HepG2 (cell line): ENCODE data around the gene PANK2. TPM values are rescaled to one million over a fixed set of nuclear protein-coding genes. Genes with fewer than 3 reads are reported as not detected.

ENCODE experiments used
- ATAC-seq: fragments of 200-7000 bp; cut with Tn5 transposase; 3 replicates; pipeline ENCODE4 v1.9.1; 2020; ENCODE audit warnings: mild to moderate bottlenecking, moderate library complexity
- BruUV-seq: library from RNA; stranded (reverse); fragments of 400-500 nt; replicated peaks from 2 replicates; lab custom pipeline; 2021; lab: Mats Ljungman, UMichigan
- CTCF ChIA-PET: fragments of 300-600 bp; formaldehyde crosslinking; extraction: SDS; loops from one replicate; lab custom pipeline; 2021; ENCODE audit warnings: low total read pairs, inconsistent platforms, low intra/inter-chr PET ratio; lab: Yijun Ruan, JAX
- POLR2A ChIA-PET: fragments of 350-600 bp; sonication (Branson Sonifier 250); formaldehyde crosslinking; loops from one replicate; lab custom pipeline; 2020; ENCODE audit warnings: antibody characterized with exemption, inconsistent platforms; lab: Yijun Ruan, JAX
- DNase-seq: peaks from one replicate; pipeline ENCODE4 v3.0.0-alpha.2; 2015; ENCODE audit warnings: low spot score
- FAIRE-seq: peaks from 3 replicates; lab custom pipeline; 2011; peaks lifted over from hg19 to GRCh38; lab: Jason Lieb, UNC
- H2AFZ ChIP-seq: one replicate; pipeline ENCODE4 v1.6.1; 2011; ENCODE audit warnings: low read length, inconsistent platforms
- H3K27ac ChIP-seq: fragments of 300-600 bp; 3 replicates; pipeline ENCODE4 v1.8.0; 2011; ENCODE audit warnings: mixed run types, mild to moderate bottlenecking, mixed read lengths, low read length, inconsistent platforms; ENCODE audit not compliant: insufficient read depth; ENCODE audit errors: extremely low read length
- H3K27me3 ChIP-seq, 2 experiments: fragments of 200-600 bp in 1 of 2; 2 replicates in 1 of 2; 3 replicates in 1 of 2; pipeline versions ENCODE4 v1.6.0 to v1.8.0; 2011; ENCODE audit warnings: low read length in 2 of 2, mild to moderate bottlenecking in 2 of 2, moderate library complexity in 2 of 2, inconsistent platforms in 1 of 2; ENCODE audit not compliant: insufficient read depth in 2 of 2, control insufficient read depth in 1 of 2
- H3K36me3 ChIP-seq, 2 experiments: fragments of 200-600 bp in 1 of 2; replicated peaks in 1 of 2; 2 replicates in 1 of 2; 3 replicates in 1 of 2; pipeline versions ENCODE4 v1.5.1 to v1.8.0; 2011; ENCODE audit warnings: low read length in 2 of 2, inconsistent platforms in 1 of 2; ENCODE audit not compliant: insufficient read depth in 2 of 2, control insufficient read depth in 1 of 2
- H3K4me1 ChIP-seq: 2 replicates; pipeline ENCODE4 v1.5.1; 2012; ENCODE audit warnings: low read length, inconsistent platforms; ENCODE audit not compliant: insufficient read depth
- H3K4me2 ChIP-seq: 2 replicates; pipeline ENCODE4 v1.6.0; 2011; ENCODE audit warnings: low read depth, low read length, inconsistent platforms
- H3K4me3 ChIP-seq, 3 experiments: fragments of 200-600 bp in 1 of 3; sonication (generic), shearing (Covaris generic) in 1 of 3; replicated peaks in 1 of 3; 2 replicates each; pipeline ENCODE4 v1.5.1; 2011 to 2016; ENCODE audit warnings: low read length in 3 of 3, inconsistent platforms in 2 of 3, low read depth in 2 of 3, mild to moderate bottlenecking in 2 of 3, control low read depth in 1 of 3, mixed read lengths in 1 of 3; ENCODE audit not compliant: insufficient read depth in 1 of 3
- H3K79me2 ChIP-seq: one replicate; pipeline ENCODE4 v1.6.1; 2011; ENCODE audit warnings: low read length, inconsistent platforms; ENCODE audit not compliant: insufficient read depth
- H3K9ac ChIP-seq: 2 replicates; pipeline ENCODE4 v1.6.0; 2011; ENCODE audit warnings: mild to moderate bottlenecking, low read depth, low read length, inconsistent platforms; ENCODE audit not compliant: insufficient read depth
- H3K9me3 ChIP-seq: 2 replicates; pipeline ENCODE4 v1.5.1; 2012; ENCODE audit warnings: mild to moderate bottlenecking, low read length
- H4K20me1 ChIP-seq: 2 replicates; pipeline ENCODE4 v1.6.0; 2011; ENCODE audit warnings: inconsistent platforms, mild to moderate bottlenecking, low read length, moderate library complexity; ENCODE audit not compliant: insufficient read depth
- ATAD3A ChIP-seq: sonication (generic); formaldehyde crosslinking; IDR thresholded peaks from 2 replicates; pipeline ENCODE4 v1.4.0; 2020; ENCODE audit warnings: missing genetic modification reagents
- CC2D1A ChIP-seq: sonication (generic); formaldehyde crosslinking; IDR thresholded peaks from 2 replicates; pipeline ENCODE4 v1.8.1; 2023; ENCODE audit warnings: mild to moderate bottlenecking, missing genetic modification reagents
- CCAR2 ChIP-seq: fragments of 200-400 bp; formaldehyde crosslinking; optimal IDR thresholded peaks from 2 replicates; pipeline ENCODE3; 2018; ENCODE audit warnings: low read depth, mild to moderate bottlenecking, low read length, moderate library complexity
- EEA1 ChIP-seq: sonication (generic); formaldehyde crosslinking; IDR thresholded peaks from 2 replicates; pipeline ENCODE4 v1.5.1; 2020; ENCODE audit warnings: mild to moderate bottlenecking, missing genetic modification reagents, borderline replicate concordance
- HNRNPUL1 ChIP-seq: fragments of 200-400 bp; formaldehyde crosslinking; IDR thresholded peaks from 2 replicates; pipeline ENCODE4 v1.6.1; 2017; ENCODE audit warnings: low read depth, mild to moderate bottlenecking, low read length, moderate library complexity
- MYNN ChIP-seq: sonication (generic); formaldehyde crosslinking; IDR thresholded peaks from 2 replicates; pipeline ENCODE4 v1.4.0; 2020; ENCODE audit warnings: mild to moderate bottlenecking, low read depth, missing genetic modification reagents
- NR2F2 ChIP-seq: IDR thresholded peaks from 2 replicates; pipeline ENCODE4 v1.6.1; 2012; ENCODE audit warnings: low read depth, inconsistent platforms, borderline replicate concordance
- PAF1 ChIP-seq: IDR thresholded peaks from 2 replicates; pipeline ENCODE4 v1.6.1; 2016; ENCODE audit warnings: missing genetic modification reagents, missing compliant biosample characterization
- TMF1 ChIP-seq: sonication (generic); formaldehyde crosslinking; IDR thresholded peaks from 2 replicates; pipeline ENCODE4 v1.8.1; 2022; ENCODE audit warnings: low read depth, missing genetic modification reagents
- TOE1 ChIP-seq: sonication (generic); formaldehyde crosslinking; IDR thresholded peaks from 2 replicates; pipeline ENCODE4 v1.4.0; 2020; ENCODE audit warnings: mild to moderate bottlenecking, missing genetic modification reagents
- ZNF501 ChIP-seq: sonication (generic); formaldehyde crosslinking; IDR thresholded peaks from 2 replicates; pipeline ENCODE4 v1.5.1; 2020; ENCODE audit warnings: mild to moderate bottlenecking, moderate library complexity, missing genetic modification reagents
- ZNF562 ChIP-seq: sonication (generic); formaldehyde crosslinking; IDR thresholded peaks from 2 replicates; pipeline ENCODE4 v1.8.0; 2022; ENCODE audit warnings: missing genetic modification reagents, borderline replicate concordance
- WGBS: methylation state at CpG from one replicate; pipeline ENCODE4 v1.1.6; 2017; ENCODE audit warnings: low lambda C conversion rate; 5-methylcytosine and 5-hydroxymethylcytosine counted together
- in situ Hi-C: cut with HindIII; loops from 2 replicates; pipeline ENCODE4 v1.10.0; 2017; ENCODE audit warnings: low pct_unique_long_range_greater_than_20kb; ENCODE audit not compliant: extremely low pct_ligation_motif_present
- intact Hi-C: fragments of 100-400 bp; cut with micrococcal nuclease; formaldehyde crosslinking; loops from one replicate; pipeline ENCODE4 v1.10.0; 2022; ENCODE audit not compliant: unreplicated experiment
- polyA plus RNA-seq, 8 experiments: library from polyadenylated mRNA; depleted of rRNA in 3 of 8; stranded (reverse) in 7 of 8; unstranded in 1 of 8; fragments of >200 nt; fragmentation: Illumina TruSeq in 4 of 8; extraction: Trizol in 4 of 8; gene quantifications; 2 replicates each; pipeline versions ENCODE4 v1.2.1 to v1.2.3, GENCODE V29; 2011 to 2016; ENCODE audit warnings: low read depth in 4 of 8, missing spikeins in 1 of 8, mixed read lengths in 1 of 8; ENCODE audit not compliant: insufficient read depth in 1 of 8
- total RNA-seq, 5 experiments: library from RNA; depleted of rRNA; stranded (reverse); fragments of >200 nt; fragmentation: Illumina TruSeq; extraction: Trizol; gene quantifications; 2 replicates each; pipeline ENCODE4 v1.2.3, GENCODE V29; 2016; ENCODE audit warnings: low read depth in 1 of 5
- TF ChIP-seq, protein P1 (sequence below): sonication (generic); formaldehyde crosslinking; conservative IDR thresholded peaks from 2 replicates; pipeline ENCODE4 v1.8.1; 2023; ENCODE audit warnings: missing genetic modification reagents
- TF ChIP-seq, protein P2 (sequence below): sonication (generic); formaldehyde crosslinking; IDR thresholded peaks from 2 replicates; pipeline ENCODE4 v1.4.0; 2020; ENCODE audit warnings: mild to moderate bottlenecking, missing genetic modification reagents

The PANK2 gene
- total and polyA plus RNA-seq, 2 of the 13 experiments (the other 11 are each of a cell fraction or from before 2014, with no cell fraction given): 39.2 to 123 TPM

DNA sequence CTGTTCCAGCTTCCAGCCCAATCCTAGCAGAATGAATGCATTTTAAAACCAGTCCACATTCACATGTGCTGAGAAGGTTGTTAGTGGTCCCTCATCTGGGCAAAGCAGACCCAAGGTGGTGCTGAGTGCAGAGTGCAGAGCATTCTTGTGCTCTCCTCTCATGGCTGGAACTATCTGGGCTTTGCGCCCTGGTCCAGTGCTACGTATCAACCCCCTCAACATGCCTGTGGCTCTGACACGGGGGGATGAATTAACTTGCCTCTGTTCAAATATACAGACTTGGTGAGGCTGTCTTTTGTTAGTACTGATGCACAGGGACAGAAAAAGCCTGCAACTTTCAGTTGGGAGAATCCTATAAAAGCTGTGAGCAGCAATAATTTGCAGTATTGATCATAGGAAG is 42.5 kb downstream of the PANK2 start:
- Histone ChIP-seq H3K27me3 (no peaks in the 10 kb centered on the region), H3K27ac (no peak overlapping the region), H3K36me3 (no peaks in the 10 kb centered on the region; a peak in 2 of 5 replicates), H3K79me2 (no peaks in the 10 kb centered on the region), H3K9ac (no peak overlapping the region), H3K4me1 (peaks cover 25% of the 10 kb centered on the region), H3K4me2 (no peak overlapping the region), H2AFZ (no peak overlapping the region), H3K9me3 (no peaks in the 10 kb centered on the region), H3K4me3 (no peak overlapping the region), H4K20me1 (peaks cover 9% of the 10 kb centered on the region; the same call in 1 of the 2 replicates)
- POLR2A ChIA-PET: no interaction called here
- peak; percentile 5 for ATAC-seq
- TF ChIP-seq, protein P1, sequence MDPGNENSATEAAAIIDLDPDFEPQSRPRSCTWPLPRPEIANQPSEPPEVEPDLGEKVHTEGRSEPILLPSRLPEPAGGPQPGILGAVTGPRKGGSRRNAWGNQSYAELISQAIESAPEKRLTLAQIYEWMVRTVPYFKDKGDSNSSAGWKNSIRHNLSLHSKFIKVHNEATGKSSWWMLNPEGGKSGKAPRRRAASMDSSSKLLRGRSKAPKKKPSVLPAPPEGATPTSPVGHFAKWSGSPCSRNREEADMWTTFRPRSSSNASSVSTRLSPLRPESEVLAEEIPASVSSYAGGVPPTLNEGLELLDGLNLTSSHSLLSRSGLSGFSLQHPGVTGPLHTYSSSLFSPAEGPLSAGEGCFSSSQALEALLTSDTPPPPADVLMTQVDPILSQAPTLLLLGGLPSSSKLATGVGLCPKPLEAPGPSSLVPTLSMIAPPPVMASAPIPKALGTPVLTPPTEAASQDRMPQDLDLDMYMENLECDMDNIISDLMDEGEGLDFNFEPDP (CRISPR knock-in tag): no peak
- no peak for TF ChIP-seq NR2F2
- TF ChIP-seq CC2D1A (CRISPR knock-in tag): no peak
- TF ChIP-seq TMF1: no peak
- no peak for TF ChIP-seq ZNF501 (CRISPR knock-in tag)
- TF ChIP-seq ZNF562: 0 out of 2 replicates have a peak, but pooled peaks have one; percentile 13
- TF ChIP-seq ATAD3A: 0 out of 2 replicates have a peak, but pooled peaks have one; percentile 42
- TF ChIP-seq PAF1: no peak
- CTCF ChIA-PET: no interaction called here
- FAIRE-seq: no peak
- BruUV-seq: no TSS peak
- in situ Hi-C loops: no loop called here
- 95% methylated on average over 3 of the region's 3 CpGs for WGBS
- intact Hi-C loops: no loop called here
- no peak for DNase-seq

DNA sequence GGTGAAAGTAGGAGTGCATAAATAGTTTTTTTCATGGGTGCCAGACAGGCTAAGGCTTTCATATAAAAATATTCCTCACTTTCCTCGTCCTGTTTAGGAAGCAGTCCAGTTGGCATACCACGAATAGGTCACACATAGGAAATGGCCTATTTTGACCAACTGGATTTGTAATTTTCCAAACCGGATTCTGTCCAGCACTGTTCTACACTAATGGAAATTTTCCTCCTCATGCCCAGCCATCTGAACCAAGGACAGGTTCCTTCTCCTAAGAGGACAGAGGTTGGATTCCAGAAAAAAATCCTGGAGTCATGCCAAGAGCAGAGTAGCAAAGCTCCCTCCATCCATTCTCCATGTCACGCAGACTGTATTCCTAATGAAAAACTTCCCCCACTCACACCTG is 43.1 kb downstream of the PANK2 start:
- ChIA-PET CTCF (no interaction called here), POLR2A (no interaction called here)
- Histone ChIP-seq H3K27ac (no peak overlapping the region), H3K27me3 (no peaks in the 10 kb centered on the region), H3K9ac (no peak overlapping the region), H4K20me1 (0 out of 2 replicates have a peak, but pooled peaks cover 3% of the 10 kb centered on the region), H3K4me3 (no peak overlapping the region), H3K79me2 (no peaks in the 10 kb centered on the region), H3K9me3 (no peaks in the 10 kb centered on the region), H3K4me1 (peaks cover 19% of the 10 kb centered on the region), H3K4me2 (peak overlapping the region; percentile 30; the same call in 1 of the 2 replicates), H2AFZ (no peak overlapping the region), H3K36me3 (no peaks in the 10 kb centered on the region; a peak in 2 of 5 replicates)
- intact Hi-C loops: no loop called here
- DNase-seq: no peak
- TSS peak; percentile 34 for BruUV-seq
- ATAC-seq: no peak
- 95% methylated on average over 4 of the region's 4 CpGs for WGBS
- in situ Hi-C loops: no loop called here
- FAIRE-seq: no peak
- TF ChIP-seq, protein P2, sequence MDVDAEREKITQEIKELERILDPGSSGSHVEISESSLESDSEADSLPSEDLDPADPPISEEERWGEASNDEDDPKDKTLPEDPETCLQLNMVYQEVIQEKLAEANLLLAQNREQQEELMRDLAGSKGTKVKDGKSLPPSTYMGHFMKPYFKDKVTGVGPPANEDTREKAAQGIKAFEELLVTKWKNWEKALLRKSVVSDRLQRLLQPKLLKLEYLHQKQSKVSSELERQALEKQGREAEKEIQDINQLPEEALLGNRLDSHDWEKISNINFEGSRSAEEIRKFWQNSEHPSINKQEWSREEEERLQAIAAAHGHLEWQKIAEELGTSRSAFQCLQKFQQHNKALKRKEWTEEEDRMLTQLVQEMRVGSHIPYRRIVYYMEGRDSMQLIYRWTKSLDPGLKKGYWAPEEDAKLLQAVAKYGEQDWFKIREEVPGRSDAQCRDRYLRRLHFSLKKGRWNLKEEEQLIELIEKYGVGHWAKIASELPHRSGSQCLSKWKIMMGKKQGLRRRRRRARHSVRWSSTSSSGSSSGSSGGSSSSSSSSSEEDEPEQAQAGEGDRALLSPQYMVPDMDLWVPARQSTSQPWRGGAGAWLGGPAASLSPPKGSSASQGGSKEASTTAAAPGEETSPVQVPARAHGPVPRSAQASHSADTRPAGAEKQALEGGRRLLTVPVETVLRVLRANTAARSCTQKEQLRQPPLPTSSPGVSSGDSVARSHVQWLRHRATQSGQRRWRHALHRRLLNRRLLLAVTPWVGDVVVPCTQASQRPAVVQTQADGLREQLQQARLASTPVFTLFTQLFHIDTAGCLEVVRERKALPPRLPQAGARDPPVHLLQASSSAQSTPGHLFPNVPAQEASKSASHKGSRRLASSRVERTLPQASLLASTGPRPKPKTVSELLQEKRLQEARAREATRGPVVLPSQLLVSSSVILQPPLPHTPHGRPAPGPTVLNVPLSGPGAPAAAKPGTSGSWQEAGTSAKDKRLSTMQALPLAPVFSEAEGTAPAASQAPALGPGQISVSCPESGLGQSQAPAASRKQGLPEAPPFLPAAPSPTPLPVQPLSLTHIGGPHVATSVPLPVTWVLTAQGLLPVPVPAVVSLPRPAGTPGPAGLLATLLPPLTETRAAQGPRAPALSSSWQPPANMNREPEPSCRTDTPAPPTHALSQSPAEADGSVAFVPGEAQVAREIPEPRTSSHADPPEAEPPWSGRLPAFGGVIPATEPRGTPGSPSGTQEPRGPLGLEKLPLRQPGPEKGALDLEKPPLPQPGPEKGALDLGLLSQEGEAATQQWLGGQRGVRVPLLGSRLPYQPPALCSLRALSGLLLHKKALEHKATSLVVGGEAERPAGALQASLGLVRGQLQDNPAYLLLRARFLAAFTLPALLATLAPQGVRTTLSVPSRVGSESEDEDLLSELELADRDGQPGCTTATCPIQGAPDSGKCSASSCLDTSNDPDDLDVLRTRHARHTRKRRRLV (CRISPR knock-in tag): no peak
- TF ChIP-seq HNRNPUL1: no peak
- TF ChIP-seq EEA1 (CRISPR knock-in tag): no peak
- no peak for TF ChIP-seq MYNN (CRISPR knock-in tag)
- no peak for TF ChIP-seq CCAR2
- no peak for TF ChIP-seq TOE1
